ENCODE results near the gene NRP2. TPM values are rescaled to one million over a fixed set of nuclear protein-coding genes. Genes with fewer than 3 reads are reported as not detected.

Gene NRP2
- total RNA-seq, 1 donor from 2014 or later, result 498 TPM

GRCh38 chr2:205728366-205728765 lies 46.1 kb downstream of the NRP2 start:
- no peak for DNase-seq (ENCODE audit: extremely low read depth, low read depth, low spot score)

DNA sequence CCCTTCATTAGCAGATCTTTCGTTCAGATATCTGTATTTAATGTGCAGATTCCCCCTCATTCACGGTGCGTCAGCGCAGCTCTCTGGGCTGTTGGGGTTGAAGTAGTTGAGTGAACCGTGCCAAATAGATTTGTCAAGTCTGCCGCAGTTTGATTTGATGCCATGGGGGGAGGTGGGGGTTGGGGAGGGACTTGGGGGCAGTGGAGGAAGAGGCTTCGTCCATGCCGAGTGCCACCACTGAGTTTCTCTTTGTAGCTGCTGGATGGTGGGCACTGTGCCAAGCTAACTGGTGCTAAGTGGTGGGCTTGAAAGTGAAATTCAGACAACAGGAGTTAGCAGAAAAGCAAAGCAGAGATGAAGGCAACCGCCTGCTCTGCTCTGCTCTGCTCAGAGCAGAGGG lies 47.9 kb downstream of the NRP2 start:
- DNase-seq (ENCODE audit: extremely low read depth, low read depth, low spot score), result no peak

- no peak for DNase-seq (ENCODE audit: extremely low read depth, low read depth, low spot score)
Measured at GRCh38 chr2:205730701-205731582, 48.6 kb downstream of the NRP2 start.

DNA sequence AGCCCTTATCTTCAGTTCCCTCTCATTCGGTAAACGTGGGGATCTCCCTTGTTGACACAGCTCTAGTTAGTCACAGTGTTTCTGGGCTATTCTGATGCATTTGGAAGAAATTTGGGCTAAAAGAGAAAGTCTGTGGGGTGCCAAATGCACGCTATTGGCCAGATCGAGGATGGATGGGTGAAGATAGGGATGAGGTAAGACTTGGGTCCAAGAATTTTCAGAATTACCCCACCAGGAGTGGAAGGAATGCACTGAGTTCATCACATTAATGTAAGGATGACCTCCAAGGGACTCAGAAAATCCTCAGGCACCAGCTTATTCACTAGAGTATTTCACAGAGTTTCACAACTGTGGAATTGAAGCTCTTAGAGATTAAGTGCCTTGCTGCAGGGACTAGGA lies 49.3 kb downstream of the NRP2 start:
- DNase-seq (ENCODE audit: extremely low read depth, low read depth, low spot score), result no peak

GRCh38 chr2:205732314-205732713 lies 50.0 kb downstream of the NRP2 start:
- no peak for DNase-seq (ENCODE audit: extremely low read depth, low read depth, low spot score)

DNA sequence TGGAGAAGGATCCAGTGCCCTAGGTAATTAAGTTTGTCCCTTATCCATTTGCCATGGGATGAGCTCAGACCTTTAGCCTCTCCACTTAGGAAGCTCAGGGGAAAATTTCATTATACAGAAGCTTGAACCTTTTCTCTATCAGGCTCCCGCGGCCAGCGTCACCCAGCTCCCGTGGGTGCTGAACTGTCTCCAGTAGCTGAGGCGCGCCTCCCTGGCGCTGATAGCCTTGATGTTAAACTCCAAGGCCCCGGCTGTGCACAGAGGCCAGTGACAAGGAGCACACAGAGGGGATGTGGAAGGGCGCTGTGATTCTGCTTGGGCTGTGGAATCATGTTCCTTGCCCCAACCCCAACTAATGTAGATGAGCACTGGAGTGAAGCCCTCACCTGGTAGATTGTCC lies 50.8 kb downstream of the NRP2 start:
- DNase-seq (ENCODE audit: extremely low read depth, low read depth, low spot score), result no peak

DNA sequence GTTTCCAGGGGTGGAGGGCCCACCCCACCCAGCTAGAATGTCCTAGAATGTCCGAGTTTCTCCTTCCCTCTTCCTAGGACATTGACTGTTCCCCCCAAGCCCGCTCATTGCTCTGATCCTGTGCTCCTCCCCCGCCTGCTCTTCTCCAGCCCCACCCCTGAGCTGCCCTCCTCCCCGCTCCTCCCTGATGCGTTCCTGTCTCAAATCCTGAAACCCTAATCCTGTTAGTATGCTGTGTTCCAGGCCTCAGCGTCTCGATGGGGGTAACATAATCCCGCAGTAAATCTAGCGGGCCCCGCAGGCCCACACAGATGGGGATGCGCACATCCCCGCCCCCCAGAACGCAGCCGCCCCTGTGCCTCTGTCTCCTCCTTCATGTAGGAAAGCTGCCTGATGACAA lies 51.3 kb downstream of the NRP2 start:
- DNase-seq (ENCODE audit: extremely low read depth, low read depth, low spot score), result no peak

DNA sequence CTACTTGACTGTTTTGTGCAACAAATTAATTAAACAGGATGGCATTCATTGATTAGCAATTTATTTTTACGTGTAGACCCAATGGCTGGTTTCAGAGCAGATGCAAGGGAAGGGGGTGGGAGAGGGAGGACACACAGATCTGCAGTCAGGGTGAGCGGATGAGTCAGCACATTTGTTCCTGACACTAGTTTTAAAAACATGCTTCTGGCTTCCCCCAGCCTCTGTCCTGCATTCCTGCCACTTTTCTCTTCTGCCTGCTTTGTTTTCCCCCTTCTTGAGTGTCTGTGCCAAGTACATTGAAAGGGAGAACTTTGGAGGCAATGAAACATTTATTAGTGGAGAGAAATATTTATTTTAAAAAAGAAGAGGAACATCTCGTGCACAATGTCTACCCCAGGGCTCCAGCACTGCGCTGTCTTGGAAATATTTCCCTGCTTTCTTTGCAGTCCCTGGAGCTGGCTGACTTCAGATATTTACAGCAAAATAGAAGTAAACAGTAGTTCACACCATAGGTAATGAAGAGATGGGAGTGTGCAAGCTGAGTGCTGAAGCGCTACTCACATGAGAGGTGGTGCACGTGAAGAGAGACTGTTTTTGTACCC lies 52.2 kb downstream of the NRP2 start:
- no peak for DNase-seq (ENCODE audit: extremely low read depth, low read depth, low spot score)

DNA sequence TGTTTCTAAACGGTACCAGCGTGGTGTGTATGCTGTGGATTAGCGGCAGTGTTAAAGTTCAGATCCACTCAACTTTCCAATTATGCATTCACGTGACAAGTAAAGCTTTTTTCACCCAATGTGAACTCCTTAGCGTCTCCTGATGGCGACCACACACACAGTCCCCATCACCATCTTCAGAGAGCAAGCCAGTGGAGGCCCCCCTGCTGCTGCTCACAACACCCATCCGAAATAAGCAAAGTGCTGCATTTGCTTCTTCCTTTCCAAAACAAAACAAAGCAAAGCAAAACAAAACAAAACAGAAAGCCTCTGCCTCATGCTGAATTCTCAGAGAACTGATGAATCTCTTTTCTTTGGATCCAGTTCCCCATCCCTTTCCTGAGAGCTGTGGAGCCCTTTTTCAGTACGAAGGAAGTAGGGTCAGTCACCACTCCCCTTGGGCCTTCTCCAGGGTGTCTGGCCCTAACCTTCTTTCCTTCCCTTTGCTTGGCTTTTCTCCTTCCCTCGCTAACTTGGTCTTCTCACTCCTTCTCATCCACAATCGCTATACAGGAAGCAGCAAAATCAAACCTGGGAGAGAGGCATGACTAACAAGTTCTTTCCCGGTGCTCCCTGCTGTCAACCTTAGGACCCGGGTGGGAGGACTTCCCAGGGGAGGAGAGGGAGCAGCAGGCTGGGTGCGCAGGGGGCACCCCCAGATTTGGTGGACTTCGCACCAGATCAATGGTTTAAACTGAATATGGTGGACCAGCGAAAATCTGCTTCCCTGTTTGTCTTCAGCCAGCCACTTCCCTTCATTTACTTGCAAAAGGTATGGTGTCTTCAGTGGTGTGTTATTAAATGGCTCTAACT lies 56.0 kb downstream of the NRP2 start:
- no peak for DNase-seq (ENCODE audit: extremely low read depth, low read depth, low spot score)

- DNase-seq (ENCODE audit: extremely low read depth, low read depth, low spot score), result no peak
Measured at GRCh38 chr2:205739620-205740019, 57.3 kb downstream of the NRP2 start.

DNA sequence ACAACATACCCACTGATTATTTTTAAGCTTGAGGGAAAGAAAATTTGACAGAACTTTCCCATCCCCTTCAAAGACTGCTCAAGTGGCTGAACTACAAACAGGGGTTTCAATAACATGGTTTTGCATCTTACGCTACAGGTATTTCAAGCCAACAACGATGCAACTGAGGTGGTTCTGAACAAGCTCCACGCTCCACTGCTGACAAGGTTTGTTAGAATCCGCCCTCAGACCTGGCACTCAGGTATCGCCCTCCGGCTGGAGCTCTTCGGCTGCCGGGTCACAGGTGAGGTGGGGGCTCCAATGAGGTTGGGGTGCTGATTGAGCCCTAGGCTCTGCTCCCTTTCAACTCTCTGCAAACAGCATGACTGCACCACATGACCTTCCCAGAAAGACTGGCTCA lies 58.1 kb downstream of the NRP2 start:
- no peak for DNase-seq (ENCODE audit: extremely low read depth, low read depth, low spot score)

- DNase-seq (ENCODE audit: extremely low read depth, low read depth, low spot score), result no peak
Measured at GRCh38 chr2:205741256-205741978, 59.1 kb downstream of the NRP2 start.

- no peak for DNase-seq (ENCODE audit: extremely low read depth, low read depth, low spot score)
Measured at GRCh38 chr2:205743137-205743536, 60.8 kb downstream of the NRP2 start.

DNA sequence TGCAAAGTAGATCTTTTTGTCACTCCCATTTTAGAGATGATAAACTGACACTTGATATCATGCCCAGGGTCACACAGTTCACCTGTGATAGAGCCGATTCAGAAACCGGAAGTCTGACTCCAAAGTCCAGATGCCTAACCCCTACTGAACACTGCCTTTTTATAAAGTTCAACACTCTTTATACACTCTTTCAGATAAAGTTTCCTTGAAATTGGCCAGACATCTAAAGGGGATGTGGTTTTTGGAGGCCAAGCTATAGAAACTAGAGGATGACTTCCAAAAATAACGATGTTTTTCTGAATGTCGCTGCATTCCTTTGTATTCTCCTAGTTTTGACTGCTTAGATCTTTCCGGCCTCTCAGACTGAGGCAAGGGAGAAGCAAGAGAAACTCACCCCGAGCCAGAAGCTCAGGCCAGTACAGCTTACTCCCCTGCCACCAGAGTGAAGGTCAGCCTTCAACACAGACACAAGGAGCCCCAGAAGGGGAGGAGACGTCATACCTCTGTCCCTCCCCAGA lies 61.8 kb downstream of the NRP2 start:
- no peak for DNase-seq (ENCODE audit: extremely low read depth, low read depth, low spot score)

GRCh38 chr2:205745661-205746419 lies 63.5 kb downstream of the NRP2 start:
- no peak for DNase-seq (ENCODE audit: extremely low read depth, low read depth, low spot score)

- no peak for DNase-seq (ENCODE audit: extremely low read depth, low read depth, low spot score)
Measured at GRCh38 chr2:205746420-205746785, 64.1 kb downstream of the NRP2 start.

DNA sequence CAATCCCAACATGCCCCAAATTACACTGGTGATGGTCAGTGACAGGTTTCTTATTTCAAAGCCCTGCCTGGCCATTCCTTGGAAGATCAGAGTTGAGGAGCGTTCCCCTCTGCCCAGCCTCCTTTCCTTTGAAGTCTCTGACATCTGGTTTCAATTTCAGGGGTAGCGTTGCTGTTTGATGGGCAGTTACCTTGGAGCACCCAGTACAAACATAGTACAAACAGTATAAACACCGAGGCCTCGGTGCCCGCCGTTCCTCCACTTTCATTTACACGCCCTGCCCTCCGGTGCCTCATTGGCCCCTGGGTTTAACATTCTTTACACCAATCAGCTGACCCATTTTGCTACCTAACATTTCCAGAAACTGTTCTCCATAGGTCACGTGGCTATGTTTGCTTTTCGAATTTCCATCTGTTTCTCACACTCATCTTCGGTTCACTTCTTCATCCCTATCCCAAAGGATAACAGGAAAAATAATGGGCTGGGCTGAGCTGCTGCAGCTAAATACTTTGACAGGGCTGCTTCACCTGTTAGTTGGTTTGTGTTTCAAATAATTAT lies 65.6 kb downstream of the NRP2 start:
- no peak for DNase-seq (ENCODE audit: extremely low read depth, low read depth, low spot score)

DNA sequence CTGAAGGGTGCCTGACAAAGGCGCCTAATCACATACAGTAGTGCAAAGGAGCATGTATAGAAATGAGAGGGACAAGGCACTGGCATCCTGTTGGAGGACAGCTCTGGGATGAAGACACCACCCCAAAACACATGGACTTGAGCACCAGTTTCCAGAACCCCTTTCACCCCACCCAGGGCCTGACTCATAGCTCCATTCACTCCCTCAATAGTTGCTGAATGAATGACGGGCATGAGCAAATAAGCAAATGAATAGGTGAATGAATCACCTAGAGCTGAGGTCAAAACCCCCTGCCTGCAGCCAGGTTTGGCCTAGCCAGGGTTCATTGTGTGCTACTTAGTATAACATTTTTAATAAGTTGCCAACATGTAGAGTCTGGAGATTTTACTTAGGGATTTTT lies 66.3 kb downstream of the NRP2 start:
- DNase-seq (ENCODE audit: extremely low read depth, low read depth, low spot score), result no peak

DNA sequence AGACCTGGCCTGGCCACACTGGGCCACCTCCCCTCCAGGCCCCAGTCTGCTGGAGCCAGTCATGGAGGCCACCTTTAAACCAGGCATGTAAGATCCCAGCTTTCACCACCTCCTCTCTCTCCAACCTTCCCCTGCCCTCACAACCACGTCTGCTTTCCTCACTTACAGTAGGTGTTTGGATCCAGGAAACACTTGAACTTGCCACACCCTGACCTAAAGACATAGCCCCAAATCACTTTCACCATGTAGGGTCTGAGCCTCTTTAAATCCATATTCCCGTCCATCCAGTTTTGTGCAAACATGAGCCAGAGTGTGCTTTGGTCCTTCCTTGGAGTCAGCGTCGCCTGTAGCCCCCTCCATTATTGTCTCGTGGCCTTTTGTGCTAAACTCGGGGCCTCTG lies 66.8 kb downstream of the NRP2 start:
- DNase-seq (ENCODE audit: extremely low read depth, low read depth, low spot score), result no peak

- no peak for DNase-seq (ENCODE audit: extremely low read depth, low read depth, low spot score)
Measured at GRCh38 chr2:205750797-205751196, 68.5 kb downstream of the NRP2 start.

Measured in glomerular endothelial cell (primary cell).